GM20000 (cell line): ENCODE data around the gene PRMT1.

Source experiments
- DNase-seq: peaks from one replicate; pipeline ENCODE4 v3.0.0; 2012; ENCODE audit warnings: low spot score
- CTCF ChIP-seq: IDR thresholded peaks from 2 replicates; pipeline ENCODE4 v1.5.1; 2012; ENCODE audit warnings: mild to moderate bottlenecking, control low read depth; ENCODE audit errors: extremely low read depth, missing control alignments

Gene PRMT1

GRCh38 chr19:49687566-49688316 lies 10.7 kb downstream of the PRMT1 start:
- no peak for DNase-seq
- TF ChIP-seq CTCF = no peak

- no peak for DNase-seq
- TF ChIP-seq CTCF = no peak
These were observed 11.6 kb downstream of the PRMT1 start for GRCh38 chr19:49688531-49689132.

- TF ChIP-seq CTCF = peak; percentile 25
- DNase-seq = no peak
These were observed 12.3 kb downstream of the PRMT1 start, which contains the start of gene ADM5 for GRCh38 chr19:49689133-49690078. Gene ADM5, plus strand, starts transcription at chr19:49689594. Its CDS starts 244 bp downstream, at chr19:49689838.

GRCh38 chr19:49690079-49690655 lies 13.1 kb downstream of the PRMT1 start:
- no peak for DNase-seq
- no peak for TF ChIP-seq CTCF

- DNase-seq = no peak
- no peak for TF ChIP-seq CTCF
These were observed 13.7 kb downstream of the PRMT1 start, which contains the start of gene CPT1C for GRCh38 chr19:49690656-49691242. Gene CPT1C, plus strand, starts transcription at chr19:49691116. Its CDS starts 1,137 bp downstream, at chr19:49692253.

- DNase-seq = no peak
- no peak for TF ChIP-seq CTCF
These were observed 14.4 kb downstream of the PRMT1 start for GRCh38 chr19:49691243-49692146.
